Stimulated activated CD4-positive, alpha-beta T cell treated with anti-CD3 and anti-CD28 coated beads, Interleukin-12 subunit alpha, Interleukin-12 subunit beta, amount 100 ng/mL, for 4 hours (primary cell): ENCODE data around the gene NHS.

Source experiments
- DNase-seq: peaks from one replicate; pipeline ENCODE4 v3.0.0-alpha.2; 2020

Gene NHS

GRCh38 chrX:17595456-17596035 lies 220.5 kb downstream of the NHS start:
- no peak for DNase-seq

- DNase-seq, result no peak
Measured at GRCh38 chrX:17596061-17596460, 221.1 kb downstream of the NHS start.

DNA sequence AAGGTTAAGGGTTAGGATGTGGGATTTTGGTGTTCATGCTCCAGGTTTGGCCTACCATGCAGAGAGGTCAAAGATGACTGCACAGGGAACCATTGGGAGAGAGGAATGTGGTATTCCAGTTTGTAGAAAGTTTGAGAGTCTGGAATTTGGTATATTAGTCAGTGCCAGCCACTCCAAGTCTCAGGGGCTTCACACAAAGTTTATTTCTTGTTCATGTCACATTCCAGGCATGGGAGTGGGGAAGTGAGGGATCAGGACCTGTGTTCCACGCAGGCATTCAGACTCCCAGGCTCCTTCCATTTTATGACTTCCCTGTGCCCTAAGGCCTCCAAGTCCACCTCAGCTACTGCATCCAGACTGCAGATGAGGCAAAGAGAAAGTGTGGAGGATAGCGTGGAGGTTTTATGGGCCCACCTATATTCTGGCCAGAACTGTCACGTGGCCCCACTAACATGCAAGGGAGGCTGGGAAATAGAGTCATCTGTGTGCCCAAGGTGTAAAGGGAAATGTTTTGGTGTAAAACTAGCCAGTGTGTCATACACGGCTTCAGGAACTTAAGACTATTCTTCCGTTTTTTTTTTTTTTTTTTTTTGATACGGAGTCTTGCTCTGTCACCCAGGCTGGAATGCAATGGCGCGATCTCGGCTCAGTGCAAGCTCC lies 221.7 kb downstream of the NHS start:
- DNase-seq, result no peak

- no peak for DNase-seq
Measured at GRCh38 chrX:17597327-17597726, 222.3 kb downstream of the NHS start.

DNA sequence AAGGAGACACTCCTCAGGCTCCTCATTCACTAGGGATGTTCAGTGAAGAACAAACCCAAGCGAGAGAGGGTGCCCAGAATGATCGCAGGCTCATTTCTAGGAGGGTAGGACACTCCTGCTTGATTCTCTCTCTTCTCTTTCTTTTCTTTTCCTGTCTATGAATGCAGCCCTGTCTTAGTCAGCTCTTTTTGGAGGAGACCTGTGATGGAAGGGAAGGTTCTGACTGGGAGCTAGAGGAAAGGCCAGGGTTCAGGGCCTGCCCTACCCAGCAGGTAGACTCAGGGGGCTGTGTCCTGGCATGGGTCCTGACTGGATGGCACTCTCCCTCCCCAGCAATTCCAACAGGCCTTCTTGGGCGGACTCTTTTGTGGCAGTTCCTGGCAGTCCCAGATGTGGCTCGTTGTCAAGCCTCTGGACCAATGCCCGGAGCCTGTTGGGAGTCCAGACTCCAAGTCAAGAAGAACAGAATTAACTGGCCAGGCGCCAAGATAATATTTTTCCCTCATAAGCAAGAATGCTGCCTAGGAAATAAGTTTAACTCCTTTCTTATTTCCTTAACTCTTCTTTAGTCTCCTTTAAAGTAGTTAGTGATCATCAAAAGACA lies 222.9 kb downstream of the NHS start:
- no peak for DNase-seq

GRCh38 chrX:17601441-17602200 lies 226.6 kb downstream of the NHS start:
- no peak for DNase-seq

- no peak for DNase-seq
Measured at GRCh38 chrX:17602245-17602644, 227.2 kb downstream of the NHS start.

DNA sequence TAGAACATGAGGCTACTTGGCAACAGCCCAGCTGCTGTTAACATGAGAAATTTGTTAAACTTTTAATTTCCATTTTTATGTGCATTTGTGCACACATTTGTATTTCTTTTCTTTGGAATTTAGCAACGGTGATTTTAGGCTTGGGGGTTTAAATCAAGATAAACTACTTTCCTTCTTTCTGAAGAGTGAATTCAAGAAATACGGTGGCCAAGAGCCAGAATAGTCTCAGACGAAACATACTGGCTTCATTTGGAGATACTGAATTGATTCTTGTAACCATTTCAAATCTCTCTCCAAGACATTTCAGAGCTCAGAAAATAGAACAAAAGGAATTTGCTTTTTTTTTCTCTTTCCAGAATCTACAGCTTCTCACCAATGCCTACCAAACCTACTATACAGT lies 228.2 kb downstream of the NHS start:
- no peak for DNase-seq

GRCh38 chrX:17605676-17606075 lies 230.7 kb downstream of the NHS start:
- no peak for DNase-seq

DNA sequence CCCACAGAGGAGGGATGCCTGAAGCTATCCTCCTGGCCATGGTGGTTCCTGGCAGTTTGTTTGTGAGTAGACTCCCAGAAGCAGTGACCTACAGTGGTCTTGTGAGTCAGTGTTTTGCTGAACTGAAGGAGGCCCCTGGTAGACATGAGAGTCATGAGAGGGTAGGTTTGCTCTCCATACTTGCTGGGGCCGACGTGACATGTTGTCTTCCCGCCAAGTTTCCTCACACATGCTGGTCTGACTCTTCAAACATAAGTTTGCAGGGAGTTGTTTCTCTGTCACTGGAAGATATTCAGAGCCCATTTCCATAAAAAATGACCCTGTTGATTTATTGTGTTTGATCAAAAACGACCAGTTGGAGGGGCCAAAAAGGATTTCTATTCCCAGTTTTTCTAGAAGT lies 231.2 kb downstream of the NHS start:
- no peak for DNase-seq

DNA sequence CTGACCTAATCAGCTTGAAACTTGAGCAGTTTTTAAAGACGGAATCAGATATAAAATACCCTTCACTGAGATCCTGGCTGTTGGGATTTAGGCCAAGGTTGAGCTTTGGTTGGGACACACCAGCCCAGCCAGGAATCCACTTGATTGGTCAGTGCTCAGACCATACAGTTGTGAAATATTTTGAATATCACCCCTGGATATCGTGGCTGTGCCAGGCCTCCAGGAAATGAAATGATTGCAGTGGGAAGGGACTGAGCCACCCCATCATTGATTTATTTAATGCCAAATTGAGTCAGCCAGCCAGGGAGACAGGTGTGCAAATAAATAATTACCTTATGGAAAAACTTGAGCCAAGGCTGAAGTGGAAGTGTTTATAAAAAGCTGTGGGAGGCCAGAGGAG lies 233.9 kb downstream of the NHS start:
- no peak for DNase-seq

DNA sequence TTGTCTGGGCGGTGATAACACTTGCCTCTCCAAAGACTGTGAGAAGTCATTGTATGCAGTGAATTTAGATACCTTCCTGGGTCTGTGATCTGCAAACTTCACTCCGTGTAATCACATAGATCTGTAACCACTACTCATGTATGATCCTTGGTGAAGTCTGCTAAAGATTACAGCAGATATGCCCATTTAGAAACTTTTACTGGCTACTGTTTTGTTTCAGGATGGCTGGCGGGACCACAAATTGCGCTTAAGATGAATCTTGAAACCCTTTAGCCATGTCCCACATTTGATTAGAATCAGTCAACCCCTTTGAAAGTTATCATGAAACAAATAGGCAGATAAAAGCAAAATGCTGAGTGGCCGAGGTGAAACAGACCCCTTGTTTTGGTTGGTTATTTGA lies 235.8 kb downstream of the NHS start:
- no peak for DNase-seq

GRCh38 chrX:17613979-17614588 lies 239.1 kb downstream of the NHS start:
- no peak for DNase-seq

DNA sequence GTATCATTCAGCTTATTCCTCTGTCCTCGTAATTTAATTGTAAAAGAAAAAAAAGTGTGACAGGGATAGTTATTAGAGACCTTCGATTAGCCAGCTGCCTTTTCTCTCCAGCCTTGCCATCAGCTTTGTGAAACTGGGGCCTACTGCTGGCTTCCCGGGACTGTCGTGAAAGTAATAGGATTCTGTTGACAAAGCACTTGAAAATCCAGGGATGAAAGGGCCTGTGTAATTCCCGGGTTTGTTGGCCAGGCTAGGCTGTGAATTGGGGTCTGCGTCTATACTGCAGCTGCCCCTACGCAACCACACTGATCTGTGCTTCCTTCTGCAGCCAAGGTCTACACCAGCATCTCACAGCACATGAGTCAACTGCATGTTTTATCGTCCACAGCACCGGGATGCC lies 241.9 kb downstream of the NHS start:
- DNase-seq, result no peak

DNA sequence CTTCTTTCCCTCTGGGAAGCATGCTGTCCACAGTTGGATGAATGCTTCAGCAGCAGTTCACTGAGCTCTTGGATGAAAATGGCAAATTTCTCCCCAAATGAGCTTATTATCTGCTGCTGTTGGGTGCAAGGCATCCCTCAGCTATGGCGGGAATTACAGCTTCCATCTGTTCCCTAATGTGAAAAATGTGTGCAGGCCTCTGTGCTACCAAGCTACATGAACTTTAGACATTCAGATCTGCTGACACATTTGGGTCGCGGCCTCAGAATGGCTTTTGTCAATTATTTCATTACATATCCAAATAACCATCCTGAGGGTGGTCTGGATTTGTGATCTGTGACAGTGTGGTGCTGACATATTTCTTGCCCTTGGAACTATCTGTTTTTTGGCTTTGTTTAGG lies 242.8 kb downstream of the NHS start:
- no peak for DNase-seq

GRCh38 chrX:17621566-17622270 lies 246.7 kb downstream of the NHS start:
- DNase-seq, result no peak

GRCh38 chrX:17622331-17622730 lies 247.3 kb downstream of the NHS start:
- DNase-seq, result no peak

DNA sequence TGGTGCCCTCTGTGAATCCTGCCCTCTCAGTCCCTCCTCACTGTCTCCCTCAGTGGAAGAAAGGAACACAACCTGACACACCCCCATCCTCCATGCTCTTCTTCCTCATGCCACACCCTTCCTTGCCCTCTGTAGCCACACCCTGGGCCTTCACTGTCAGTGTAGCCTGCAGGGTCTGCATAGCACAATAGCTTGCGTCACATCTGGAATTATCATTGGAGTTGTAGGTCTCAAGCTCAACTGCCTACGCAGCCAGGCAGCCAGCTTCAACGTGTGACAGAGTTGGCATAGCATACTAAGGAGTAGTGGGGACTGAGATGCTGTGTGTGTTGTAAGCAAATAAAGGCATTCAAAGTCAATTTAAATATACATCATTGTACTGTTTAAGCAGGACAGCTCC lies 248.8 kb downstream of the NHS start:
- no peak for DNase-seq

- no peak for DNase-seq
Measured at GRCh38 chrX:17627026-17627425, 252.0 kb downstream of the NHS start.

GRCh38 chrX:17628976-17629375 lies 254.0 kb downstream of the NHS start:
- DNase-seq, result no peak

DNA sequence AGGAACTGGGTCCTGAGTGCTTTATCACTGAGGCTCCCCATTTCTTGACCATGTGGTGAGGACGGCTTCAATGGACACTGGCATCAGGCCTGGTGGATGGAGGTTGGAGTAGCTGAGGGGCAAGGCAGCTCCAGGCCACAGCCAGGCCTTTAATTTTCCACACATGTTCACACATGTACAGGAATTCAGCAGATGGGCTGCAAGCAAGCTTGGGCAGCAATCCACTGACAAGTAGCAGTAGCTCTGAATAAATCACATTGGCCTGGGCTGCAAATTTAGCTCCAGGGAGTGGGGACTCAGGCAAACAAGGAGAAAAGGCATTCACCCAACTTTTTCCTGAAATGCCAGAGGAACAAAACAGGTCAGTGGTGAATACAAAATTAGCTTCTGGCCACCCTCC lies 254.5 kb downstream of the NHS start:
- DNase-seq, result no peak

DNA sequence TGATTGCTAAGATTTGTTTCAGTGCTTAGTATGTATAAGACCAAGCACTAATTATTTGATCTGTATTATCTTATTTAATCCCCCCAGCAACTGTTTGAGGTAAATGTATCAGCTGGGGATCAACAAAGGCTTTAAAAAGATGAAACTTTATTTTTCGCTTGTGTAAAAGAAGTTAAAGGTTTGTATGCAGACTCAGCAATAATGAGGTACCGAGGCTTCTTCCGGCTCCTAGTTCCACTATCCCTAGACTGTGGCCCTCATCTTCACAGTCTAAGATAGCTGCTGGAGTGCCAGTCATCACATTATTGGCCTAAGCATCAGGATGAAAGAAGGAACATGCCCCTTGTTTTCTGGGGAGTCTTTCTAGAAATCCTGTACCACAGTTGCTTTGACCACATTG lies 256.6 kb downstream of the NHS start:
- no peak for DNase-seq

GRCh38 chrX:17632942-17633341 lies 257.9 kb downstream of the NHS start:
- no peak for DNase-seq
